ENCODE data around the gene CACFD1. TPM values are rescaled to one million over a fixed set of nuclear protein-coding genes. Genes with fewer than 3 reads are reported as not detected.

Gene CACFD1
- total RNA-seq, 4 donors from 2014 or later, result 13.2 to 68.5 (median 54.4) TPM

- no peak overlapping the region for H3K4me3 ChIP-seq
- H3K36me3 ChIP-seq, result no peaks in the 10 kb centered on the region
- H3K4me1 ChIP-seq, result peaks cover 0 to 6% (median 0%) of the 10 kb centered on the region in 4 donors
- no peaks in the 10 kb centered on the region for H3K9me3 ChIP-seq
- DNase-seq, result no peak
- no peak overlapping the region for H3K27ac ChIP-seq
- TF ChIP-seq CTCF (IDR thresholded peaks at IDR 0.05) (no peak), POLR2A (IDR thresholded peaks at IDR 0.05) (no peak)
- H3K27me3 ChIP-seq, result no peaks in the 10 kb centered on the region
Measured at GRCh38 chr9:133488686-133489252, 29.0 kb downstream of the CACFD1 start.

GRCh38 chr9:133489253-133490190 lies 29.7 kb downstream of the CACFD1 start:
- Histone ChIP-seq H3K4me3 (no peak overlapping the region), H3K9me3 (no peaks in the 10 kb centered on the region), H3K36me3 (no peaks in the 10 kb centered on the region), H3K4me1 (peaks cover 0 to 6% (median 0%) of the 10 kb centered on the region in 4 donors), H3K27ac (no peak overlapping the region), H3K27me3 (no peaks in the 10 kb centered on the region)
- no peak for DNase-seq
- no peak for TF ChIP-seq POLR2A (IDR thresholded peaks at IDR 0.05)
- no peak for TF ChIP-seq CTCF (IDR thresholded peaks at IDR 0.05)

- no peak overlapping the region for H3K4me3 ChIP-seq
- DNase-seq, result no peak
- no peaks in the 10 kb centered on the region for H3K9me3 ChIP-seq
- H3K4me1 ChIP-seq, result peaks cover 0 to 6% (median 0%) of the 10 kb centered on the region in 4 donors
- no peaks in the 10 kb centered on the region for H3K27me3 ChIP-seq
- TF ChIP-seq POLR2A (IDR thresholded peaks at IDR 0.05) (no peak), CTCF (IDR thresholded peaks at IDR 0.05) (no peak)
- H3K27ac ChIP-seq, result no peak overlapping the region
- H3K36me3 ChIP-seq, result no peaks in the 10 kb centered on the region
Measured at GRCh38 chr9:133490201-133490681, 30.5 kb downstream of the CACFD1 start.

- Histone ChIP-seq H3K27ac (peak overlapping the region in 1 of 4 donors; percentile 30), H3K9me3 (no peaks in the 10 kb centered on the region), H3K27me3 (no peaks in the 10 kb centered on the region), H3K4me1 (peaks cover 0 to 2% (median 0%) of the 10 kb centered on the region in 4 donors), H3K36me3 (no peaks in the 10 kb centered on the region), H3K4me3 (no peak overlapping the region)
- DNase-seq, result no peak
- TF ChIP-seq POLR2A (IDR thresholded peaks at IDR 0.05) (no peak), CTCF (IDR thresholded peaks at IDR 0.05) (no peak)
Measured at GRCh38 chr9:133490865-133491655, 31.3 kb downstream of the CACFD1 start.

GRCh38 chr9:133491656-133491925 lies 31.8 kb downstream of the CACFD1 start:
- Histone ChIP-seq H3K9me3 (no peaks in the 10 kb centered on the region), H3K36me3 (no peaks in the 10 kb centered on the region), H3K4me1 (no peaks in the 10 kb centered on the region), H3K4me3 (no peak overlapping the region), H3K27me3 (no peaks in the 10 kb centered on the region), H3K27ac (peak overlapping the region; percentile 13 to 68 (median 28))
- no peak for TF ChIP-seq POLR2A (IDR thresholded peaks at IDR 0.05)
- no peak for TF ChIP-seq CTCF (IDR thresholded peaks at IDR 0.05)
- no peak for DNase-seq

Data from Peyer's patch (tissue), 4 donors.